Fibroblast of lung (primary cell): ENCODE results near the gene CZIB. TPM values are rescaled to one million over a fixed set of nuclear protein-coding genes. Genes with fewer than 3 reads are reported as not detected.

Source experiments
- DNase-seq, 2 donors: peaks; one replicate each; pipeline versions ENCODE4 v3.0.0 to v3.0.0-alpha.2; 2010; ENCODE audit warnings: low read depth in 2 of 2
- H2AFZ ChIP-seq: 2 replicates; pipeline ENCODE4 v1.5.1; 2012; ENCODE audit warnings: low read length, control low read depth, inconsistent platforms
- H3K27ac ChIP-seq: 2 replicates; pipeline ENCODE4 v1.5.1; 2011; ENCODE audit warnings: low read length, control low read depth; ENCODE audit not compliant: insufficient read depth
- H3K27me3 ChIP-seq: 2 replicates; pipeline ENCODE4 v1.5.1; 2011; ENCODE audit warnings: mild to moderate bottlenecking, low read length; ENCODE audit not compliant: control insufficient read depth, insufficient read depth
- H3K36me3 ChIP-seq: 2 replicates; pipeline ENCODE4 v1.5.1; 2011; ENCODE audit warnings: low read length; ENCODE audit not compliant: control insufficient read depth, insufficient read depth
- H3K4me1 ChIP-seq: 2 replicates; pipeline ENCODE4 v1.5.1; 2011; ENCODE audit warnings: low read length; ENCODE audit not compliant: control insufficient read depth, insufficient read depth; ENCODE audit errors: extremely low read depth
- H3K4me2 ChIP-seq: 2 replicates; pipeline ENCODE4 v1.5.1; 2011; ENCODE audit warnings: low read length, control low read depth; ENCODE audit not compliant: insufficient read depth; ENCODE audit errors: extremely low read depth
- H3K4me3 ChIP-seq, 4 experiments: fragments of 200-600 bp in 1 of 4; sonication (generic) in 1 of 4; replicated peaks in 1 of 4; 2 replicates each; pipeline ENCODE4 v1.5.1; 2011 to 2016; ENCODE audit warnings: low read length in 4 of 4, low read depth in 3 of 4, mild to moderate bottlenecking in 3 of 4, control low read depth in 2 of 4, inconsistent platforms in 1 of 4, mixed read lengths in 1 of 4; ENCODE audit not compliant: insufficient read depth in 1 of 4; ENCODE audit errors: control extremely low read depth in 1 of 4
- H3K79me2 ChIP-seq: 2 replicates; pipeline ENCODE4 v1.5.1; 2012; ENCODE audit warnings: mild to moderate bottlenecking, low read length, inconsistent platforms; ENCODE audit not compliant: control insufficient read depth, insufficient read depth
- H3K9ac ChIP-seq: 2 replicates; pipeline ENCODE4 v1.5.1; 2011; ENCODE audit warnings: mild to moderate bottlenecking, low read length, control low read depth; ENCODE audit not compliant: insufficient read depth
- H3K9me3 ChIP-seq: 2 replicates; pipeline ENCODE4 v1.5.1; 2012; ENCODE audit warnings: low read depth, low read length; ENCODE audit not compliant: control insufficient read depth, insufficient read depth
- H4K20me1 ChIP-seq: 2 replicates; pipeline ENCODE4 v1.5.1; 2011; ENCODE audit warnings: low read length; ENCODE audit not compliant: control insufficient read depth, insufficient read depth; ENCODE audit errors: extremely low read depth
- CTCF ChIP-seq, 2 donors: IDR thresholded peaks in 1 of 2; conservative IDR thresholded peaks in 1 of 2; 1 replicate in 1 of 2; 2 replicates in 1 of 2; pipeline ENCODE4 v1.5.1; 2011 to 2012; ENCODE audit warnings: low read length in 2 of 2, control low read depth in 1 of 2, inconsistent platforms in 1 of 2, low read depth in 1 of 2, mild to moderate bottlenecking in 1 of 2
- EZH2 ChIP-seq: IDR thresholded peaks from 2 replicates; pipeline ENCODE4 v1.5.1; 2012; ENCODE audit warnings: low read length, control low read depth, mild to moderate bottlenecking; ENCODE audit errors: missing control alignments
- polyA plus RNA-seq, 2 donors: library from polyadenylated mRNA; depleted of rRNA in 1 of 2; stranded (reverse) in 1 of 2; unstranded in 1 of 2; fragments of >200 nt; gene quantifications; 2 replicates each; pipeline ENCODE4 v1.2.1, GENCODE V29; 2011 to 2012; ENCODE audit warnings: missing spikeins in 1 of 2
- total RNA-seq: library from RNA; depleted of rRNA; stranded (reverse); fragments of >200 nt; gene quantifications from 2 replicates; pipeline ENCODE4 v1.2.1, GENCODE V29; 2014

The CZIB gene
- total and polyA plus RNA-seq, 2 donors (not counting 1 experiment from before 2014, with no cell fraction given), result 56.5 to 99.4 TPM

- Histone ChIP-seq H3K4me2 (no peak overlapping the region), H3K27ac (no peak overlapping the region), H2AFZ (no peak overlapping the region), H3K9ac (no peak overlapping the region), H3K4me1 (no peaks in the 10 kb centered on the region), H3K9me3 (no peaks in the 10 kb centered on the region), H3K27me3 (no peaks in the 10 kb centered on the region), H3K36me3 (peaks cover 5% of the 10 kb centered on the region), H3K79me2 (no peaks in the 10 kb centered on the region), H3K4me3 (no peak overlapping the region), H4K20me1 (no peaks in the 10 kb centered on the region)
- TF ChIP-seq CTCF (conservative IDR thresholded peaks at IDR 0.05 in 1 of 2, IDR thresholded peaks at IDR 0.05 in 1 of 2; ENCODE audit: low read depth in 1 of 2, low read length in 2 of 2) (no peak), EZH2 (no peak)
- DNase-seq, result no peak
Measured at GRCh38 chr1:53258216-53258615, 37.8 kb upstream of the CZIB start.

GRCh38 chr1:53257454-53258081 is 37.1 kb upstream of the CZIB start:
- Histone ChIP-seq H3K4me2 (no peak overlapping the region), H3K9me3 (no peaks in the 10 kb centered on the region), H3K27ac (no peak overlapping the region), H2AFZ (no peak overlapping the region), H3K27me3 (no peaks in the 10 kb centered on the region), H3K79me2 (no peaks in the 10 kb centered on the region), H3K4me3 (no peak overlapping the region), H3K36me3 (peaks cover 5% of the 10 kb centered on the region), H3K4me1 (no peaks in the 10 kb centered on the region), H3K9ac (no peak overlapping the region), H4K20me1 (no peaks in the 10 kb centered on the region)
- TF ChIP-seq EZH2 (no peak), CTCF (conservative IDR thresholded peaks at IDR 0.05 in 1 of 2, IDR thresholded peaks at IDR 0.05 in 1 of 2; ENCODE audit: low read depth in 1 of 2, low read length in 2 of 2) (no peak)
- no peak for DNase-seq

- Histone ChIP-seq H3K79me2 (no peaks in the 10 kb centered on the region), H3K4me1 (no peaks in the 10 kb centered on the region), H3K4me3 (no peak overlapping the region), H4K20me1 (no peaks in the 10 kb centered on the region), H3K4me2 (no peak overlapping the region), H3K27ac (no peak overlapping the region), H3K27me3 (no peaks in the 10 kb centered on the region), H2AFZ (no peak overlapping the region), H3K36me3 (peaks cover 5% of the 10 kb centered on the region), H3K9me3 (no peaks in the 10 kb centered on the region), H3K9ac (no peak overlapping the region)
- TF ChIP-seq EZH2, result no peak
- TF ChIP-seq CTCF (conservative IDR thresholded peaks at IDR 0.05 in 1 of 2, IDR thresholded peaks at IDR 0.05 in 1 of 2; ENCODE audit: low read depth in 1 of 2, low read length in 2 of 2), result no peak
- DNase-seq, result no peak
Measured at GRCh38 chr1:53256511-53257453, 36.3 kb upstream of the CZIB start.
